Measurements from ENCODE around the gene ENTPD3. TPM values are rescaled to one million over a fixed set of nuclear protein-coding genes. Genes with fewer than 3 reads are reported as not detected.
"Not testable (repeated sequence)": the region's sequence is repeated elsewhere in the genome, so short reads cannot be mapped to it uniquely, and the experiment has no call there.

The ENTPD3 gene
- total RNA-seq, 1 donor from 2014 or later, result not detected

- Histone ChIP-seq H3K4me2 (peak within 1 kb of the TSS; percentile 87), H3K9me3 (ENCODE audit: low read depth) (no peaks in the 10 kb centered on the region)
- no peaks in the 10 kb centered on the region for H3K27me3 Mint-ChIP-seq (ENCODE audit: insufficient read depth, low read depth)
Observed at GRCh38 chr3:40456940-40457823, 70.2 kb downstream of the ENTPD3 start, which contains the start of gene RPL14. RPL14 (plus strand) TSS chr3:40457339; CDS start chr3:40457472, 133 bp downstream.

GRCh38 chr3:40458473-40458872 lies 71.5 kb downstream of the ENTPD3 start:
- H3K9ac ChIP-seq, result peak overlapping the region; percentile 93
- H4K20me1 ChIP-seq (ENCODE audit: low read depth), result peaks cover 33% of the 10 kb centered on the region
- H3K27ac Mint-ChIP-seq, result no peak overlapping the region
- no peak for TF ChIP-seq EZH2phosphoT487 (IDR thresholded peaks at IDR 0.05)
- TF ChIP-seq CTCF (IDR thresholded peaks at IDR 0.05), result no peak
- TF ChIP-seq EZH2 (IDR thresholded peaks at IDR 0.05), result no peak
- no peaks in the 10 kb centered on the region for H3K9me3 Mint-ChIP-seq
- H3K27me3 ChIP-seq, result no peaks in the 10 kb centered on the region
- H3K27me3 Mint-ChIP-seq (ENCODE audit: insufficient read depth, low read depth), result no peaks in the 10 kb centered on the region
- H3F3A ChIP-seq (ENCODE audit: low read depth), result peaks cover 35% of the 10 kb centered on the region
- H3K4me1 ChIP-seq, result peaks cover 13% of the 10 kb centered on the region
- peaks cover 32% of the 10 kb centered on the region for H3K4me1 Mint-ChIP-seq
- no peak overlapping the region for H3K27ac ChIP-seq
- H3K4me2 ChIP-seq, result peak overlapping the region; percentile 87
- peaks cover 23% of the 10 kb centered on the region for H3K36me3 Mint-ChIP-seq
- DNase-seq (ENCODE audit: low spot score), result no peak
- H2AFZ ChIP-seq (replicated peaks), result no peak overlapping the region
- H3K79me2 ChIP-seq (ENCODE audit: low read depth), result peaks cover 42% of the 10 kb centered on the region
- H3K9me3 ChIP-seq (ENCODE audit: low read depth), result no peaks in the 10 kb centered on the region
- H3K4me3 ChIP-seq, result peak overlapping the region; percentile 84
- H3K36me3 ChIP-seq, result peaks cover 14% of the 10 kb centered on the region
- peak overlapping the region; percentile 96 for H3K4me3 Mint-ChIP-seq

More at GRCh38 chr3:40456940-40457823, 70.2 kb downstream of the ENTPD3 start, which contains the start of gene RPL14:
- Histone ChIP-seq H3K79me2 (ENCODE audit: low read depth) (peaks cover 42% of the 10 kb centered on the region), H3K27ac (peak within 1 kb of the TSS; percentile 16), H3F3A (ENCODE audit: low read depth) (peaks cover 33% of the 10 kb centered on the region), H2AFZ (replicated peaks) (peak within 1 kb of the TSS; percentile 75), H4K20me1 (ENCODE audit: low read depth) (peaks cover 33% of the 10 kb centered on the region), H3K9ac (peak within 1 kb of the TSS; percentile 93), H3K36me3 (peaks cover 14% of the 10 kb centered on the region), H3K4me3 (peak within 1 kb of the TSS; percentile 84), H3K27me3 (no peaks in the 10 kb centered on the region), H3K4me1 (peaks cover 13% of the 10 kb centered on the region)
- TF ChIP-seq CTCF (IDR thresholded peaks at IDR 0.05) (no peak), EZH2phosphoT487 (IDR thresholded peaks at IDR 0.05) (no peak), EZH2 (IDR thresholded peaks at IDR 0.05) (no peak)
- H3K9me3 Mint-ChIP-seq, result no peaks in the 10 kb centered on the region
- H3K4me1 Mint-ChIP-seq, result peaks cover 38% of the 10 kb centered on the region
- H3K4me3 Mint-ChIP-seq, result peak within 1 kb of the TSS; percentile 96
- DNase-seq (ENCODE audit: low spot score), result peak; percentile 98
- H3K36me3 Mint-ChIP-seq, result peaks cover 22% of the 10 kb centered on the region
- H3K27ac Mint-ChIP-seq, result peak within 1 kb of the TSS; percentile 96

GRCh38 chr3:40460481-40460880 lies 73.5 kb downstream of the ENTPD3 start:
- Histone ChIP-seq H3K36me3 (peaks cover 17% of the 10 kb centered on the region), H4K20me1 (ENCODE audit: low read depth) (peaks cover 33% of the 10 kb centered on the region), H3F3A (ENCODE audit: low read depth) (peaks cover 50% of the 10 kb centered on the region), H3K4me1 (peaks cover 13% of the 10 kb centered on the region), H3K79me2 (ENCODE audit: low read depth) (peaks cover 42% of the 10 kb centered on the region)
- H2AFZ ChIP-seq (replicated peaks); H3K4me2 ChIP-seq; H3K27ac Mint-ChIP-seq; H3K27ac ChIP-seq; H3K9ac ChIP-seq; DNase-seq (ENCODE audit: low spot score); H3K9me3 ChIP-seq (ENCODE audit: low read depth); H3K4me3 ChIP-seq; H3K27me3 Mint-ChIP-seq (ENCODE audit: insufficient read depth, low read depth); H3K27me3 ChIP-seq; H3K9me3 Mint-ChIP-seq; H3K4me3 Mint-ChIP-seq: not testable (repeated sequence)
- Mint-ChIP-seq H3K36me3 (peaks cover 34% of the 10 kb centered on the region), H3K4me1 (peaks cover 23% of the 10 kb centered on the region)

GRCh38 chr3:40461161-40461560 lies 74.2 kb downstream of the ENTPD3 start:
- no peak for TF ChIP-seq CTCF (IDR thresholded peaks at IDR 0.05)
- no peak for TF ChIP-seq EZH2 (IDR thresholded peaks at IDR 0.05)
- TF ChIP-seq EZH2phosphoT487 (IDR thresholded peaks at IDR 0.05), result no peak
- no peak for DNase-seq (ENCODE audit: low spot score)
- H3K9me3 Mint-ChIP-seq, result no peaks in the 10 kb centered on the region
- no peaks in the 10 kb centered on the region for H3K27me3 ChIP-seq
- peaks cover 36% of the 10 kb centered on the region for H3K36me3 Mint-ChIP-seq
- peaks cover 13% of the 10 kb centered on the region for H3K4me1 ChIP-seq
- H3K79me2 ChIP-seq (ENCODE audit: low read depth), result peaks cover 41% of the 10 kb centered on the region
- H3K4me1 Mint-ChIP-seq, result peaks cover 19% of the 10 kb centered on the region
- H3K9me3 ChIP-seq (ENCODE audit: low read depth), result no peaks in the 10 kb centered on the region
- no peak overlapping the region for H3K4me3 ChIP-seq
- H3K27ac ChIP-seq, result no peak overlapping the region
- no peak overlapping the region for H2AFZ ChIP-seq (replicated peaks)
- H3K9ac ChIP-seq, result no peak overlapping the region
- peaks cover 52% of the 10 kb centered on the region for H3F3A ChIP-seq (ENCODE audit: low read depth)
- no peaks in the 10 kb centered on the region for H3K27me3 Mint-ChIP-seq (ENCODE audit: insufficient read depth, low read depth)
- H3K4me3 Mint-ChIP-seq, result no peak overlapping the region
- H4K20me1 ChIP-seq (ENCODE audit: low read depth), result peaks cover 33% of the 10 kb centered on the region
- no peak overlapping the region for H3K27ac Mint-ChIP-seq
- H3K36me3 ChIP-seq, result peaks cover 17% of the 10 kb centered on the region
- no peak overlapping the region for H3K4me2 ChIP-seq

GRCh38 chr3:40462838-40463237 lies 75.9 kb downstream of the ENTPD3 start:
- H4K20me1 ChIP-seq (ENCODE audit: low read depth), result peaks cover 28% of the 10 kb centered on the region
- DNase-seq (ENCODE audit: low spot score); H3K9me3 ChIP-seq (ENCODE audit: low read depth); H3K9me3 Mint-ChIP-seq; H3K27ac ChIP-seq; H3K4me3 ChIP-seq; H3K27ac Mint-ChIP-seq; H3K4me2 ChIP-seq; H2AFZ ChIP-seq (replicated peaks); H3K27me3 Mint-ChIP-seq (ENCODE audit: insufficient read depth, low read depth); H3K9ac ChIP-seq; H3K4me3 Mint-ChIP-seq; H3K27me3 ChIP-seq: not testable (repeated sequence)
- peaks cover 11% of the 10 kb centered on the region for H3K4me1 Mint-ChIP-seq
- peaks cover 13% of the 10 kb centered on the region for H3K4me1 ChIP-seq
- H3F3A ChIP-seq (ENCODE audit: low read depth), result peaks cover 60% of the 10 kb centered on the region
- H3K36me3 ChIP-seq, result peaks cover 17% of the 10 kb centered on the region
- H3K79me2 ChIP-seq (ENCODE audit: low read depth), result peaks cover 26% of the 10 kb centered on the region
- peaks cover 38% of the 10 kb centered on the region for H3K36me3 Mint-ChIP-seq

All from neural progenitor cell (in vitro differentiated cells).